SK-MEL-5 (cell line): ENCODE measurements around the gene ZNF804B. TPM values are rescaled to one million over a fixed set of nuclear protein-coding genes. Genes with fewer than 3 reads are reported as not detected.

Source experiments
- DNase-seq: peaks from one replicate; pipeline ENCODE4 v3.0.0-alpha.2; 2016; ENCODE audit warnings: low read depth, low spot score
- in situ Hi-C: cut with HindIII; loops from 2 replicates; pipeline ENCODE4 v1.10.0; 2016; ENCODE audit warnings: low sequenced_read_pairs, high pct_unique_total_duplicates, low pct_unique_long_range_greater_than_20kb
- total RNA-seq: library from RNA; depleted of rRNA; stranded (reverse); fragments of >200 nt; shearing (Covaris generic); gene quantifications from 2 replicates; pipeline ENCODE4 v1.2.3, GENCODE V29; 2014

ZNF804B gene
- total RNA-seq, 1 experiment from 2014 or later, result not detected

GRCh38 chr7:88928276-88928675 is 168.8 kb downstream of the ZNF804B start:
- in situ Hi-C loops, result no loop called here
- no peak for DNase-seq

GRCh38 chr7:88929719-88930118 is 170.2 kb downstream of the ZNF804B start:
- DNase-seq, result no peak

GRCh38 chr7:88933285-88933684 is 173.8 kb downstream of the ZNF804B start:
- no peak for DNase-seq
- in situ Hi-C loops, result no loop called here

More at GRCh38 chr7:88929719-88930118, 170.2 kb downstream of the ZNF804B start:
- in situ Hi-C loops, result no loop called here

GRCh38 chr7:88942815-88943501 is 183.5 kb downstream of the ZNF804B start:
- DNase-seq, result no peak
- in situ Hi-C loops, result no loop called here

GRCh38 chr7:88951826-88952225 is 192.3 kb downstream of the ZNF804B start:
- in situ Hi-C loops, result no loop called here

GRCh38 chr7:88964418-88964817 is 204.9 kb downstream of the ZNF804B start:
- in situ Hi-C loops, result no loop called here
- DNase-seq, result no peak

More at GRCh38 chr7:88951826-88952225, 192.3 kb downstream of the ZNF804B start:
- no peak for DNase-seq

- in situ Hi-C loops, result no loop called here
- no peak for DNase-seq
Observed at GRCh38 chr7:88965371-88965770, 205.9 kb downstream of the ZNF804B start.

- in situ Hi-C loops, result no loop called here
Observed at GRCh38 chr7:88967432-88967831, 207.9 kb downstream of the ZNF804B start.

GRCh38 chr7:88969167-88969566 is 209.7 kb downstream of the ZNF804B start:
- in situ Hi-C loops, result no loop called here
- DNase-seq, result no peak

More at GRCh38 chr7:88967432-88967831, 207.9 kb downstream of the ZNF804B start:
- peak; percentile 40 for DNase-seq

- in situ Hi-C loops, result no loop called here
Observed at GRCh38 chr7:88985295-88985694, 225.8 kb downstream of the ZNF804B start.

GRCh38 chr7:89001306-89001705 is 241.8 kb downstream of the ZNF804B start:
- DNase-seq, result peak; percentile 30
- in situ Hi-C loops, result no loop called here

More at GRCh38 chr7:88985295-88985694, 225.8 kb downstream of the ZNF804B start:
- no peak for DNase-seq

- peak; percentile 37 for DNase-seq
- in situ Hi-C loops, result no loop called here
Observed at GRCh38 chr7:89002981-89003956, 243.8 kb downstream of the ZNF804B start.

- in situ Hi-C loops, result no loop called here
- no peak for DNase-seq
Observed at GRCh38 chr7:89012016-89012415, 252.5 kb downstream of the ZNF804B start.

GRCh38 chr7:89017695-89018094 is 258.2 kb downstream of the ZNF804B start:
- in situ Hi-C loops, result no loop called here
- no peak for DNase-seq

- in situ Hi-C loops, result no loop called here
- no peak for DNase-seq
Observed at GRCh38 chr7:89021741-89022140, 262.2 kb downstream of the ZNF804B start.

GRCh38 chr7:89023206-89023605 is 263.7 kb downstream of the ZNF804B start:
- in situ Hi-C loops, result no loop called here
- DNase-seq, result peak; percentile 90

GRCh38 chr7:89023877-89024276 is 264.4 kb downstream of the ZNF804B start:
- in situ Hi-C loops, result no loop called here
- DNase-seq, result no peak

GRCh38 chr7:89027781-89028180 is 268.3 kb downstream of the ZNF804B start:
- in situ Hi-C loops, result no loop called here
- peak; percentile 73 for DNase-seq
